SK-N-SH treated with all-trans-retinoic acid at 6 μM for 48 hours (cell line): ENCODE results near the gene FATE1.

Source experiments
- ATAC-seq: fragments of 200-7000 bp; cut with Tn5 transposase; 3 replicates; pipeline ENCODE4 v1.9.1; 2020; ENCODE audit warnings: mild to moderate bottlenecking, moderate library complexity
- ARNTL ChIP-seq: fragments of 450-650 bp; formaldehyde crosslinking; IDR thresholded peaks from 2 replicates; pipeline ENCODE4 v1.5.0; 2020; ENCODE audit warnings: low read depth, mild to moderate bottlenecking, moderate library complexity, borderline replicate concordance
- BACH2 ChIP-seq: fragments of 250-450 bp; sonication (Bioruptor Pico); IDR thresholded peaks from 2 replicates; pipeline ENCODE4 v1.9.0; 2021; ENCODE audit warnings: mild to moderate bottlenecking, borderline replicate concordance
- CSDC2 ChIP-seq: fragments of 250-450 bp; sonication (Bioruptor Pico); IDR thresholded peaks from 2 replicates; pipeline ENCODE4 v1.5.0; 2020; ENCODE audit warnings: mild to moderate bottlenecking, moderate library complexity
- CSRNP3 ChIP-seq: fragments of 250-450 bp; sonication (Bioruptor Pico); IDR thresholded peaks from 2 replicates; pipeline ENCODE4 v1.5.1; 2021; ENCODE audit warnings: mild to moderate bottlenecking, moderate library complexity
- ESRRG ChIP-seq: fragments of 250-450 bp; sonication (Bioruptor Pico); IDR thresholded peaks from 2 replicates; pipeline ENCODE4 v1.6.1; 2021; ENCODE audit warnings: mild to moderate bottlenecking
- GLIS3 ChIP-seq: fragments of 250-450 bp; sonication (Bioruptor Pico); IDR thresholded peaks from 2 replicates; pipeline ENCODE4 v1.5.0; 2020; ENCODE audit warnings: mild to moderate bottlenecking, moderate library complexity
- ISL1 ChIP-seq: fragments of 250-450 bp; sonication (Bioruptor Pico); IDR thresholded peaks from 2 replicates; pipeline ENCODE4 v2.1.2; 2022; ENCODE audit warnings: mild to moderate bottlenecking, moderate library complexity
- OSR1 ChIP-seq: fragments of 250-450 bp; sonication (Bioruptor Pico); IDR thresholded peaks from 2 replicates; pipeline ENCODE4 v1.8.0; 2022; ENCODE audit warnings: moderate library complexity, mild to moderate bottlenecking, inconsistent platforms
- PATZ1 ChIP-seq: fragments of 250-450 bp; sonication (Bioruptor Pico); IDR thresholded peaks from 2 replicates; pipeline ENCODE4 v1.8.0; 2020; ENCODE audit warnings: mild to moderate bottlenecking, moderate library complexity, borderline replicate concordance
- POU6F1 ChIP-seq: fragments of 250-450 bp; sonication (Bioruptor Pico); IDR thresholded peaks from 2 replicates; pipeline ENCODE4 v1.8.0; 2021; ENCODE audit warnings: low read depth, mild to moderate bottlenecking, moderate library complexity, borderline replicate concordance
- SNAI2 ChIP-seq: fragments of 250-450 bp; sonication (Bioruptor Pico); IDR thresholded peaks from 2 replicates; pipeline ENCODE4 v1.5.0; 2020; ENCODE audit warnings: mild to moderate bottlenecking, moderate library complexity
- TCF4 ChIP-seq: fragments of 250-450 bp; sonication (Bioruptor Pico); IDR thresholded peaks from 2 replicates; pipeline ENCODE4 v1.8.0; 2021; ENCODE audit warnings: mild to moderate bottlenecking, moderate library complexity, borderline replicate concordance
- TSHZ2 ChIP-seq: fragments of 250-450 bp; sonication (Bioruptor Pico); IDR thresholded peaks from 2 replicates; pipeline ENCODE4 v1.5.0; 2020; ENCODE audit warnings: mild to moderate bottlenecking, moderate library complexity
- ZC3H10 ChIP-seq: fragments of 250-450 bp; sonication (Bioruptor Pico); IDR thresholded peaks from 2 replicates; pipeline ENCODE4 v1.5.1; 2021; ENCODE audit warnings: mild to moderate bottlenecking, moderate library complexity
- ZFP30 ChIP-seq: fragments of 450-650 bp; formaldehyde crosslinking; IDR thresholded peaks from 2 replicates; pipeline ENCODE4 v1.5.0; 2022; ENCODE audit warnings: mild to moderate bottlenecking, moderate library complexity
- ZNF565 ChIP-seq: fragments of 450-650 bp; formaldehyde crosslinking; conservative IDR thresholded peaks from 2 replicates; pipeline ENCODE4 v1.5.0; 2020; ENCODE audit warnings: low read depth, mild to moderate bottlenecking, moderate library complexity
- ZNF70 ChIP-seq: fragments of 450-650 bp; formaldehyde crosslinking; IDR thresholded peaks from 2 replicates; pipeline ENCODE4 v1.5.0; 2020; ENCODE audit warnings: mild to moderate bottlenecking, moderate library complexity
- ZNF8 ChIP-seq: fragments of 450-650 bp; formaldehyde crosslinking; IDR thresholded peaks from 2 replicates; pipeline ENCODE4 v1.5.0; 2020; ENCODE audit warnings: mild to moderate bottlenecking, moderate library complexity

FATE1 gene

GRCh38 chrX:151701531-151701930 lies 14.3 kb upstream of the FATE1 start:
- TF ChIP-seq ZNF70 (CRISPR knock-in tag) (no peak), TCF4 (CRISPR knock-in tag) (no peak), GLIS3 (CRISPR knock-in tag) (no peak), ZFP30 (CRISPR knock-in tag) (no peak), ESRRG (no peak), ARNTL (CRISPR knock-in tag) (no peak), OSR1 (CRISPR knock-in tag) (no peak), ZNF8 (CRISPR knock-in tag) (no peak), CSRNP3 (CRISPR knock-in tag) (no peak), SNAI2 (no peak), PATZ1 (no peak), ZNF565 (no peak), POU6F1 (no peak), BACH2 (CRISPR knock-in tag) (no peak)
- ATAC-seq = no peak

- no peak for ATAC-seq
- TF ChIP-seq PATZ1 (no peak), TSHZ2 (CRISPR knock-in tag) (no peak), ARNTL (CRISPR knock-in tag) (no peak), ZNF565 (no peak), TCF4 (CRISPR knock-in tag) (no peak), POU6F1 (no peak), CSDC2 (no peak), BACH2 (CRISPR knock-in tag) (no peak), ISL1 (CRISPR knock-in tag) (no peak), ZFP30 (CRISPR knock-in tag) (no peak), ESRRG (no peak), ZC3H10 (no peak), ZNF8 (CRISPR knock-in tag) (no peak), ZNF70 (CRISPR knock-in tag) (no peak), SNAI2 (no peak)
Measured at GRCh38 chrX:151702026-151702714, 13.7 kb upstream of the FATE1 start.
